Smooth muscle cell (in vitro differentiated cells): Measurements from ENCODE around the gene PRX. TPM values are rescaled to one million over a fixed set of nuclear protein-coding genes. Genes with fewer than 3 reads are reported as not detected.

ENCODE experiments used
- DNase-seq: peaks from one replicate; lab custom pipeline; 2025; ENCODE audit not compliant: unreplicated experiment; lab: John Stamatoyannopoulos, UW
- H2AFZ ChIP-seq: fragments of 200-600 bp; sonication (generic); 2 replicates; pipeline ENCODE4 v1.6.0; 2016; ENCODE audit warnings: antibody characterized with exemption, low read depth, mild to moderate bottlenecking
- H3F3A ChIP-seq: fragments of 200-600 bp; sonication (generic); 2 replicates; pipeline ENCODE4 v1.6.0; 2017; ENCODE audit warnings: antibody characterized with exemption, low read depth
- H3K27ac ChIP-seq: fragments of 200-600 bp; sonication (generic); 2 replicates; pipeline ENCODE4 v1.5.1; 2016; ENCODE audit warnings: low read depth, mild to moderate bottlenecking
- H3K27me3 ChIP-seq: fragments of 200-600 bp; sonication (generic); 2 replicates; pipeline ENCODE4 v1.6.1; 2016; ENCODE audit warnings: low read depth, mild to moderate bottlenecking
- H3K36me3 ChIP-seq: fragments of 200-600 bp; sonication (generic); 2 replicates; pipeline ENCODE4 v1.5.1; 2016; ENCODE audit warnings: low read depth
- H3K4me1 ChIP-seq: fragments of 200-600 bp; sonication (generic); 2 replicates; pipeline ENCODE4 v1.5.1; 2016; ENCODE audit warnings: low read depth
- H3K4me2 ChIP-seq: fragments of 200-600 bp; sonication (generic); 2 replicates; pipeline ENCODE4 v1.6.0; 2016; ENCODE audit warnings: mild to moderate bottlenecking
- H3K4me3 ChIP-seq: fragments of 200-600 bp; sonication (generic); 2 replicates; pipeline ENCODE4 v1.5.1; 2016; ENCODE audit warnings: mild to moderate bottlenecking
- H3K79me2 ChIP-seq: fragments of 200-600 bp; sonication (generic); 2 replicates; pipeline ENCODE4 v1.6.0; 2016; ENCODE audit warnings: low read depth, mild to moderate bottlenecking
- H3K9ac ChIP-seq: fragments of 200-600 bp; sonication (generic); 2 replicates; pipeline ENCODE4 v1.6.0; 2016; ENCODE audit warnings: low read depth
- H3K9me3 ChIP-seq: fragments of 200-600 bp; sonication (generic); replicated peaks from 2 replicates; pipeline ENCODE4 v1.5.1; 2016; ENCODE audit warnings: low read depth
- H4K20me1 ChIP-seq: fragments of 200-600 bp; sonication (generic); 2 replicates; pipeline ENCODE4 v1.6.0; 2016; ENCODE audit warnings: low read depth
- WGBS: methylation state at CpG from one replicate; pipeline ENCODE4 v1.1.7; 2016; ENCODE audit warnings: low lambda C conversion rate; 5-methylcytosine and 5-hydroxymethylcytosine counted together
- polyA plus RNA-seq: library from polyadenylated mRNA; unstranded; fragments of >200 nt; fragmentation: Nextera tagmentation; extraction: Ambion mirVana; gene quantifications from 2 replicates; pipeline ENCODE4 v1.2.1, GENCODE V29; 2016
- total RNA-seq: library from RNA; depleted of rRNA; stranded (reverse); fragments of >200 nt; gene quantifications from 2 replicates; pipeline ENCODE4 v1.2.3, GENCODE V29; 2014
- TF ChIP-seq, protein P1 (sequence below): fragments of 200-600 bp; sonication (generic); IDR thresholded peaks from 2 replicates; pipeline ENCODE4 v1.5.1; 2017; ENCODE audit warnings: borderline replicate concordance, mild to moderate bottlenecking, antibody characterized with exemption; ENCODE audit not compliant: insufficient read depth, poor library complexity, severe bottlenecking

Gene PRX
- total and polyA plus RNA-seq, 2 experiments from 2014 or later, result 3.9 to 4.4 TPM

DNA sequence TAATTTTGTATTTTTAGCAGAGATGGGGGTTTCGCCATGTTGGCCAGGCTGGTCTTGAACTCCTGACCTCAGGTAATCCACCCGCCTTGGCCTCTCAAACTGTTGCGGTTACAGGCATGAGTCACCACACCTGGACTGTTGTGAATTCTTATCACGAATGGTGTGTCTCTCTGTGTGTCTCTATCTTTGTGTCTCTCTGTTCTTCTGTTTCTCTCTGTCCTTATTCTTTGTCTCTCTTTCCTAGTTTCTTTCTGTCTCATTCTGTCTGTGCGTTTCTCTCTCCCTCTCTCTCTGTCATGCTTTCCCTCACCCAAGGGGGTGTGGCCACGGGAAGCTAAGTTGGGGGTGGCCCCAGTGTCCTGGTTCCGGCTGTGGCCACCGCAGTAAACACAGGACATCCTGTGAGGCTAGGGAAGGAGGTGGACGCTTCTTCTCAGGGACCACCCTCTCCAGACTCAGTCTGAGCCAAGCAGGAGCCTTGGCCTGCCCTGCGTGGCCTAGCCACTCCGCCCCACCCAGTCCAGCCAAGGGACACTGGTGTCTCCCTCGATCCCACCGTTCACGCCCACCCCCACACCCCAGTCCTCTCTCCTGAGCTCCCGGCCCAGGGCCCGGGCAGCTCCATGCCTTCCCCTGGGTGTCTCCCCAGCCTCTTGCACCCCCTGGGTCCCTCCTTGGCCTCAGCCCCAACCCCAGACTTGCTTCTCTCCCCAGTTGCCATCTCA is 3.9 kb upstream of the PRX start:
- no peak overlapping the region for H3K9ac ChIP-seq
- DNase-seq, result no peak
- 34% methylated on average over 11 of the region's 16 CpGs for whole genome bisulfite sequencing

DNA sequence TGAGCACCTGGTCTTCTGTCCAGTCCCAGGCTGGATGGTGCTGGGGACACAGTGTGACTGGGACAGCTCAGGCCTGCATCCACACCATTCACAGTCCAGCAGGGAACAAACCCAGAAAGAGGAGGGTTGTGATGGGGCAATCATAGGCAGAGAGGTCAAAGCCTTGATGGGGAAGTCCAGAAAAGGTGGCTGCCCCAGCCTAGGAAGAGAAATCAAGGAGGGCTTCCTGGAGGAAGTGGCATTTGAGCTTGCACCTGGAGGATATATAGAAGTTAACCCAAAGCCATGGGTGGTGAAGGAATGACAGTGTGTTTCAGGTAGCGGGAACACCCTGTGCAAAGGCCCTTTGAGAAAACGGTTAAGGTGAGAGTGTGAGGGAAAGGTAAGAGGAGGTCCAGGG is 2.6 kb upstream of the PRX start:
- no peaks in the 10 kb centered on the region for H3K9me3 ChIP-seq
- no peaks in the 10 kb centered on the region for H3K79me2 ChIP-seq
- DNase-seq, result no peak
- no peak overlapping the region for H3K4me2 ChIP-seq
- H3K9ac ChIP-seq, result no peak overlapping the region
- no peak overlapping the region for H2AFZ ChIP-seq
- no peaks in the 10 kb centered on the region for H3K36me3 ChIP-seq
- WGBS, result 100% methylated on average over 2 of the region's 2 CpGs
- H4K20me1 ChIP-seq, result no peaks in the 10 kb centered on the region
- H3K4me3 ChIP-seq, result no peak overlapping the region
- H3K4me1 ChIP-seq, result peaks cover 11% of the 10 kb centered on the region
- H3K27me3 ChIP-seq, result no peaks in the 10 kb centered on the region
- H3F3A ChIP-seq, result peaks cover 16% of the 10 kb centered on the region
- TF ChIP-seq, protein P1, sequence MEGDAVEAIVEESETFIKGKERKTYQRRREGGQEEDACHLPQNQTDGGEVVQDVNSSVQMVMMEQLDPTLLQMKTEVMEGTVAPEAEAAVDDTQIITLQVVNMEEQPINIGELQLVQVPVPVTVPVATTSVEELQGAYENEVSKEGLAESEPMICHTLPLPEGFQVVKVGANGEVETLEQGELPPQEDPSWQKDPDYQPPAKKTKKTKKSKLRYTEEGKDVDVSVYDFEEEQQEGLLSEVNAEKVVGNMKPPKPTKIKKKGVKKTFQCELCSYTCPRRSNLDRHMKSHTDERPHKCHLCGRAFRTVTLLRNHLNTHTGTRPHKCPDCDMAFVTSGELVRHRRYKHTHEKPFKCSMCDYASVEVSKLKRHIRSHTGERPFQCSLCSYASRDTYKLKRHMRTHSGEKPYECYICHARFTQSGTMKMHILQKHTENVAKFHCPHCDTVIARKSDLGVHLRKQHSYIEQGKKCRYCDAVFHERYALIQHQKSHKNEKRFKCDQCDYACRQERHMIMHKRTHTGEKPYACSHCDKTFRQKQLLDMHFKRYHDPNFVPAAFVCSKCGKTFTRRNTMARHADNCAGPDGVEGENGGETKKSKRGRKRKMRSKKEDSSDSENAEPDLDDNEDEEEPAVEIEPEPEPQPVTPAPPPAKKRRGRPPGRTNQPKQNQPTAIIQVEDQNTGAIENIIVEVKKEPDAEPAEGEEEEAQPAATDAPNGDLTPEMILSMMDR, result no peak
- no peak overlapping the region for H3K27ac ChIP-seq

More for the DNA sequence above, 3.9 kb upstream of the PRX start:
- TF ChIP-seq, protein P1, result no peak
- Histone ChIP-seq H2AFZ (no peak overlapping the region), H3K27ac (peak overlapping the region; percentile 75), H3K4me3 (no peak overlapping the region), H3K4me1 (peaks cover 20% of the 10 kb centered on the region), H3K36me3 (no peaks in the 10 kb centered on the region), H3F3A (peaks cover 16% of the 10 kb centered on the region), H3K4me2 (no peak overlapping the region), H3K27me3 (no peaks in the 10 kb centered on the region), H3K9me3 (no peaks in the 10 kb centered on the region), H3K79me2 (peaks cover 7% of the 10 kb centered on the region), H4K20me1 (peaks cover 5% of the 10 kb centered on the region)

DNA sequence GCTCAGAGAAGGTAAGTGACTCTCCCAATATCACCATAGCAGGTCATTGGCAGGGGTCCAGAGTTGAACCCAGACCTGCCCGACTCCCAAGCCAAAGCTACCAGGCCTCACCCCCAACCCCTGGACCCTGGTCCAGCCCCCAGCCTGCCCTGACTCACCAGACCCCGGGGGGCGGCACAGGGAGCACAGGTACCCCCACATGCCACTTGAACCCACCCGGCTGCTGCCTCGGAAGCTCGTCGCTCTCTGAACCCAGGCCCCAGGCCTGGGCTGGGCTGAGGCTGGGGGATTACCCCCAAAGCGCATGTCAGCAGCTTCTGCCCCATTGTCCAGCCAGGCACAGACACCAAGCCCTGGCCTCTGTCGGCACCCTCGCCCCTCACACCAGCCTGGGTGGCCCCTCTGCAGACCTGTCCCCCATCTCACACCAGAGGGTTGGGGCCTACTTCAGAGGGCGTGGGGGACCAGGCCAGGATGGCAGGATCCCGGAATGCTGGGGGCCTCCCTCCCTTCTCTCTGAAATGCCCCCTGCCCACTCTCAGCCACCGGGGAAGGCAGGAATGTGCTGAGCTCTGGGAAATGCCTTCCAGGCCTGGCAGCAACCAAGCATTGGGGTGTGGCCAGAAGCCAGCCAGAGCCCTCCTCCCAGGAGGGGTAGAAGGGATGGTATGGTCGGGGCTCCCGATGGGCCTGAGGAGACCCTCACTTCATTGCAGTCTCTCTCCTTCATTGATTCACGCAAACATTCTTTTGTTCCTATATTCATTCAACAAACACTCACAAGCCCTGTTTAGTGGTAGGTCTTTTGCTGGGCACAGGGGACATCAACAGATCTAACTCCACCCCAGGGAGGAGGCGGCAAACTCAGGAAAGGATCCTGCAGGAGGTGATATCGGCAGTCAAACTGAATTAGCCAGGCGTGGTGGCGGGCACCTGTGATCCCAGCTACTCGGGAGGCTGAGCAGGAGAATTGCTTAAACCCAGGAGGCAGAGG is 1.7 kb upstream of the PRX start:
- no peak overlapping the region for H3K4me3 ChIP-seq
- H3K4me1 ChIP-seq, result peaks cover 11% of the 10 kb centered on the region
- H3K4me2 ChIP-seq, result no peak overlapping the region
- no peaks in the 10 kb centered on the region for H3K27me3 ChIP-seq
- no peak overlapping the region for H3K27ac ChIP-seq
- H3K9me3 ChIP-seq, result no peaks in the 10 kb centered on the region
- H2AFZ ChIP-seq, result no peak overlapping the region
- WGBS, result 84% methylated on average over 21 of the region's 21 CpGs
- no peak overlapping the region for H3K9ac ChIP-seq
- no peak for DNase-seq
- H4K20me1 ChIP-seq, result no peaks in the 10 kb centered on the region
- H3K36me3 ChIP-seq, result no peaks in the 10 kb centered on the region
- H3F3A ChIP-seq, result peaks cover 16% of the 10 kb centered on the region
- no peaks in the 10 kb centered on the region for H3K79me2 ChIP-seq
- TF ChIP-seq, protein P1, result no peak
